ENCODE measurements around the gene NFIB.

DNA sequence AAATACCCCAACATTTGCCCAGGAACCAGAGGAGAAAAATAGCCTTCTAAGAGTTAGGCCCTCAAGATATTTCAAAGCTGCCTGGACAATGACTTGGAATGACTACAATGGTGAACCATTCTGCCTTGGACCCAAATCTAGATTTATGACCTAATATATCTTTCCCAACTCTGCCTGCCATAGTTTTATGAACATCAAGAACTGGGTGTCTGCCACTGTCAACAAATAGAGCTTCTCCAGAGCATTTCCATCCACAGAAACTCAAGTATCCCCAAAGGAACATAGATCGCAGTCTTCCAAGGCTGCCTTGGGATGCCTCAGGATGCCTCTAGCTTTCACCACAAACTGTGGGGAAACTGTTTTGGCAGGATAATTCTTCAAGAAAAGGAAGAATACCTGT lies 48.2 kb upstream of the NFIB start:
- TF ChIP-seq, protein P1, sequence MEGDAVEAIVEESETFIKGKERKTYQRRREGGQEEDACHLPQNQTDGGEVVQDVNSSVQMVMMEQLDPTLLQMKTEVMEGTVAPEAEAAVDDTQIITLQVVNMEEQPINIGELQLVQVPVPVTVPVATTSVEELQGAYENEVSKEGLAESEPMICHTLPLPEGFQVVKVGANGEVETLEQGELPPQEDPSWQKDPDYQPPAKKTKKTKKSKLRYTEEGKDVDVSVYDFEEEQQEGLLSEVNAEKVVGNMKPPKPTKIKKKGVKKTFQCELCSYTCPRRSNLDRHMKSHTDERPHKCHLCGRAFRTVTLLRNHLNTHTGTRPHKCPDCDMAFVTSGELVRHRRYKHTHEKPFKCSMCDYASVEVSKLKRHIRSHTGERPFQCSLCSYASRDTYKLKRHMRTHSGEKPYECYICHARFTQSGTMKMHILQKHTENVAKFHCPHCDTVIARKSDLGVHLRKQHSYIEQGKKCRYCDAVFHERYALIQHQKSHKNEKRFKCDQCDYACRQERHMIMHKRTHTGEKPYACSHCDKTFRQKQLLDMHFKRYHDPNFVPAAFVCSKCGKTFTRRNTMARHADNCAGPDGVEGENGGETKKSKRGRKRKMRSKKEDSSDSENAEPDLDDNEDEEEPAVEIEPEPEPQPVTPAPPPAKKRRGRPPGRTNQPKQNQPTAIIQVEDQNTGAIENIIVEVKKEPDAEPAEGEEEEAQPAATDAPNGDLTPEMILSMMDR (IDR thresholded peaks at IDR 0.05): no peak
- TF ChIP-seq ZFX (IDR thresholded peaks at IDR 0.05; ENCODE audit: borderline replicate concordance): no peak

All from 22Rv1 (cell line).